Lung (tissue), 12 donors: ENCODE data around the gene CCL19. TPM values are rescaled to one million over a fixed set of nuclear protein-coding genes. Genes with fewer than 3 reads are reported as not detected.

Experiments
- ATAC-seq: fragments of 200-7000 bp; cut with Tn5 transposase; one replicate; pipeline ENCODE4 v1.9.1; 2020; ENCODE audit warnings: moderate number of reproducible peaks; ENCODE audit not compliant: insufficient read depth, low FRiP score
- DNase-seq, 3 donors: peaks; one replicate each; pipeline ENCODE4 v3.0.0-alpha.2; 2013 to 2017
- H3K27ac ChIP-seq, 2 donors: one replicate each; pipeline ENCODE4 v1.5.1; 2013; ENCODE audit warnings: mild to moderate bottlenecking in 2 of 2, moderate library complexity in 2 of 2, control low read depth in 1 of 2, inconsistent platforms in 1 of 2, low read depth in 1 of 2, low read length in 1 of 2
- H3K27me3 ChIP-seq, 3 donors: one replicate each; pipeline ENCODE4 v1.5.1; 2013; ENCODE audit warnings: low read length in 2 of 3; ENCODE audit not compliant: control insufficient read depth in 3 of 3, insufficient read depth in 3 of 3
- H3K36me3 ChIP-seq, 4 donors: one replicate each; pipeline ENCODE4 v1.5.1; 2013; ENCODE audit warnings: low read length in 4 of 4, mild to moderate bottlenecking in 1 of 4, moderate library complexity in 1 of 4; ENCODE audit not compliant: control insufficient read depth in 4 of 4, insufficient read depth in 4 of 4
- H3K4me1 ChIP-seq, 5 donors: one replicate each; pipeline ENCODE4 v1.5.1; 2013; ENCODE audit warnings: low read length in 5 of 5, mild to moderate bottlenecking in 2 of 5, moderate library complexity in 1 of 5; ENCODE audit not compliant: control insufficient read depth in 5 of 5, insufficient read depth in 5 of 5
- H3K4me3 ChIP-seq: one replicate; pipeline ENCODE4 v1.5.1; 2013; ENCODE audit warnings: mild to moderate bottlenecking, control low read depth, moderate library complexity
- H3K9ac ChIP-seq, 2 donors: one replicate each; pipeline ENCODE4 v1.5.1; 2013; ENCODE audit warnings: low read length in 2 of 2, control low read depth in 1 of 2; ENCODE audit not compliant: insufficient read depth in 1 of 2
- H3K9me3 ChIP-seq, 4 donors: one replicate each; pipeline ENCODE4 v1.5.1; 2013; ENCODE audit warnings: low read length in 3 of 4, mild to moderate bottlenecking in 1 of 4, moderate library complexity in 1 of 4; ENCODE audit not compliant: control insufficient read depth in 4 of 4, insufficient read depth in 3 of 4
- CTCF ChIP-seq: IDR thresholded peaks from 2 replicates; pipeline ENCODE4 v1.5.1; 2012; ENCODE audit warnings: mild to moderate bottlenecking; ENCODE audit errors: control extremely low read depth, extremely low read depth
- WGBS, 2 donors: extraction: QIAGEN DNeasy Blood & Tissue Kit; methylation state at CpG; one replicate each; pipeline ENCODE4 v1.1.7; 2013; 5-methylcytosine and 5-hydroxymethylcytosine counted together
- polyA plus RNA-seq, 2 donors: library from polyadenylated mRNA; stranded (reverse); fragments of 200-250 nt; gene quantifications; one replicate each; pipeline ENCODE4 v1.2.1, GENCODE V29; 2013
- total RNA-seq, 2 donors: library from RNA; depleted of rRNA in 1 of 2; stranded (reverse); fragments of >200 nt in 1 of 2; gene quantifications; one replicate each; pipeline ENCODE4 v1.2.1, GENCODE V29; 2014 to 2021
- donor health status: control.
- donor health status: control.
- donor health status: Bipolar disorder and iron deficiency.
- donor health status: healthy.
- donor health status: DM: yes; HTN: yes; CAD: no.

CCL19 gene
- total and polyA plus RNA-seq, 4 donors, result 6.5 to 81.5 (median 26.6) TPM

- Histone ChIP-seq H3K27ac (peak overlapping the region; percentile 83 to 87), H3K36me3 (peaks cover 1 to 20% (median 11%) of the 10 kb centered on the region in 4 donors), H3K9ac (peak overlapping the region; percentile 11 to 19), H3K4me3 (peak overlapping the region; percentile 33), H3K27me3 (no peaks in the 10 kb centered on the region), H3K9me3 (peaks cover 0 to 3% (median 1%) of the 10 kb centered on the region in 4 donors), H3K4me1 (peaks cover 0 to 7% (median 0%) of the 10 kb centered on the region in 5 donors)
- 15 to 25% methylated on average over 18 of the region's 18 CpGs for WGBS, 2 donors
- DNase-seq, result peak; percentile 73 to 81 (median 76)
- TF ChIP-seq CTCF, result peak; percentile 94
- peak; percentile 39 for ATAC-seq
Measured at GRCh38 chr9:34664281-34665066, 26.6 kb downstream of the CCL19 start.

GRCh38 chr9:34663303-34663605 lies 27.8 kb downstream of the CCL19 start:
- Histone ChIP-seq H3K36me3 (peaks cover 1 to 18% (median 12%) of the 10 kb centered on the region in 4 donors), H3K4me1 (peaks cover 0 to 9% (median 0%) of the 10 kb centered on the region in 5 donors), H3K9me3 (no peaks in the 10 kb centered on the region), H3K27ac (no peak overlapping the region), H3K4me3 (no peak overlapping the region), H3K27me3 (no peaks in the 10 kb centered on the region), H3K9ac (no peak overlapping the region)
- no peak for TF ChIP-seq CTCF
- no peak for DNase-seq
- no peak for ATAC-seq

GRCh38 chr9:34662526-34663302 lies 28.4 kb downstream of the CCL19 start, which contains the start of gene CCL27:
CCL27 (minus strand) TSS chr9:34662657; CDS start chr9:34662633, 24 bp downstream.
- Histone ChIP-seq H3K4me3 (no peak within 1 kb of the TSS), H3K4me1 (peaks cover 0 to 7% (median 0%) of the 10 kb centered on the region in 5 donors), H3K9me3 (no peaks in the 10 kb centered on the region), H3K9ac (no peak within 1 kb of the TSS), H3K27ac (peak within 1 kb of the TSS in 1 of 2 donors; percentile 5), H3K27me3 (no peaks in the 10 kb centered on the region), H3K36me3 (peaks cover 1 to 18% (median 10%) of the 10 kb centered on the region in 4 donors)
- no peak for ATAC-seq
- DNase-seq, result no peak
- WGBS, 2 donors, result 91 to 95% methylated on average over 4 of the region's 4 CpGs
- TF ChIP-seq CTCF, result no peak
